Mesenchymal stem cell (in vitro differentiated cells and primary cell): ENCODE measurements around the gene PPDPF.

Source experiments
- DNase-seq: peaks from one replicate; pipeline ENCODE4 v3.0.0-alpha.2; 2013
- H2AFZ ChIP-seq: one replicate; pipeline ENCODE4 v1.6.1; 2013; ENCODE audit warnings: low read depth, mild to moderate bottlenecking, control low read depth, inconsistent platforms, low read length, moderate library complexity
- H2AK5ac ChIP-seq: 2 replicates; pipeline ENCODE4 v1.6.1; 2013; ENCODE audit warnings: low read length, moderate library complexity, mild to moderate bottlenecking, inconsistent platforms; ENCODE audit not compliant: severe bottlenecking
- H2BK120ac ChIP-seq: one replicate; pipeline ENCODE4 v1.6.1; 2013; ENCODE audit warnings: low read depth, mild to moderate bottlenecking, inconsistent platforms, low read length, moderate library complexity
- H2BK12ac ChIP-seq, 2 experiments: one replicate each; pipeline ENCODE4 v1.6.1; 2013; ENCODE audit warnings: inconsistent platforms in 2 of 2, low read length in 2 of 2, mild to moderate bottlenecking in 2 of 2, moderate library complexity in 2 of 2, control low read depth in 1 of 2
- H2BK15ac ChIP-seq: one replicate; pipeline ENCODE4 v1.6.1; 2013; ENCODE audit warnings: mild to moderate bottlenecking, low read depth, inconsistent platforms; ENCODE audit not compliant: poor library complexity, severe bottlenecking
- H2BK5ac ChIP-seq: 2 replicates; pipeline ENCODE4 v1.6.1; 2013; ENCODE audit warnings: low read depth, mild to moderate bottlenecking, low read length, control low read depth, inconsistent platforms; ENCODE audit not compliant: poor library complexity, severe bottlenecking
- H3K14ac ChIP-seq, 2 experiments: one replicate each; pipeline ENCODE4 v1.6.1; 2013; ENCODE audit warnings: inconsistent platforms in 2 of 2, low read length in 2 of 2, control low read depth in 1 of 2, mild to moderate bottlenecking in 1 of 2, moderate library complexity in 1 of 2
- H3K18ac ChIP-seq, 2 experiments: one replicate each; pipeline ENCODE4 v1.6.1; 2013; ENCODE audit warnings: inconsistent platforms in 2 of 2, low read length in 2 of 2, control low read depth in 1 of 2, low read depth in 1 of 2, mild to moderate bottlenecking in 1 of 2
- H3K23ac ChIP-seq, 2 experiments: one replicate each; pipeline ENCODE4 v1.6.1; 2013; ENCODE audit warnings: inconsistent platforms in 2 of 2, low read length in 2 of 2, mild to moderate bottlenecking in 2 of 2, moderate library complexity in 2 of 2, control low read depth in 1 of 2
- H3K27ac ChIP-seq: 2 replicates; pipeline ENCODE4 v1.5.1; 2013; ENCODE audit warnings: mild to moderate bottlenecking, moderate library complexity, low read length, control low read depth, inconsistent platforms; ENCODE audit not compliant: poor library complexity, severe bottlenecking
- H3K27me3 ChIP-seq, 2 experiments: 2 replicates each; pipeline versions ENCODE4 v1.6.1 to v1.7.0; 2013; ENCODE audit warnings: low read length in 2 of 2, mild to moderate bottlenecking in 2 of 2, moderate library complexity in 2 of 2, control low read depth in 1 of 2, inconsistent platforms in 1 of 2; ENCODE audit not compliant: control insufficient read depth in 1 of 2, insufficient read depth in 1 of 2
- H3K36me3 ChIP-seq, 2 experiments: 2 replicates each; pipeline versions ENCODE4 v1.6.1 to v1.7.0; 2013; ENCODE audit warnings: low read length in 2 of 2, control low read depth in 1 of 2, inconsistent platforms in 1 of 2, low read depth in 1 of 2, mild to moderate bottlenecking in 1 of 2; ENCODE audit not compliant: insufficient read depth in 2 of 2, control insufficient read depth in 1 of 2
- H3K4ac ChIP-seq, 2 experiments: one replicate each; pipeline ENCODE4 v1.6.1; 2013; ENCODE audit warnings: inconsistent platforms in 2 of 2, low read length in 2 of 2, mild to moderate bottlenecking in 2 of 2, moderate library complexity in 2 of 2, control low read depth in 1 of 2, low read depth in 1 of 2
- H3K4me1 ChIP-seq: 2 replicates; pipeline ENCODE4 v1.6.1; 2013; ENCODE audit warnings: low read depth, low read length, control low read depth; ENCODE audit not compliant: control insufficient read depth, insufficient read depth
- H3K4me2 ChIP-seq: 2 replicates; pipeline ENCODE4 v1.6.1; 2013; ENCODE audit warnings: low read length, mild to moderate bottlenecking, inconsistent platforms; ENCODE audit not compliant: poor library complexity, severe bottlenecking
- H3K4me3 ChIP-seq, 2 experiments: 2 replicates each; pipeline versions ENCODE4 v1.5.1 to v1.7.0; 2013; ENCODE audit warnings: low read length in 2 of 2, mild to moderate bottlenecking in 2 of 2, control low read depth in 1 of 2, low read depth in 1 of 2; ENCODE audit not compliant: insufficient read depth in 1 of 2
- H3K79me1 ChIP-seq: replicated peaks from 2 replicates; pipeline ENCODE4 v1.6.1; 2013; ENCODE audit warnings: mild to moderate bottlenecking, control low read depth, low read length, inconsistent platforms; ENCODE audit not compliant: poor library complexity, severe bottlenecking
- H3K9ac ChIP-seq: 2 replicates; pipeline ENCODE4 v1.7.0; 2013; ENCODE audit warnings: mild to moderate bottlenecking, low read length, moderate library complexity
- H3K9me3 ChIP-seq: 2 replicates; pipeline ENCODE4 v1.7.0; 2013; ENCODE audit warnings: mild to moderate bottlenecking, low read length; ENCODE audit not compliant: control insufficient read depth
- H4K8ac ChIP-seq: one replicate; pipeline ENCODE4 v1.6.1; 2013; ENCODE audit warnings: inconsistent platforms, mild to moderate bottlenecking, low read length, moderate library complexity
- H4K91ac ChIP-seq: one replicate; pipeline ENCODE4 v1.6.1; 2013; ENCODE audit warnings: mild to moderate bottlenecking, low read length, inconsistent platforms
- WGBS: methylation state at CpG from one replicate; pipeline ENCODE4 v1.1.7; 2013; ENCODE audit warnings: mixed read lengths; 5-methylcytosine and 5-hydroxymethylcytosine counted together

PPDPF gene

DNA sequence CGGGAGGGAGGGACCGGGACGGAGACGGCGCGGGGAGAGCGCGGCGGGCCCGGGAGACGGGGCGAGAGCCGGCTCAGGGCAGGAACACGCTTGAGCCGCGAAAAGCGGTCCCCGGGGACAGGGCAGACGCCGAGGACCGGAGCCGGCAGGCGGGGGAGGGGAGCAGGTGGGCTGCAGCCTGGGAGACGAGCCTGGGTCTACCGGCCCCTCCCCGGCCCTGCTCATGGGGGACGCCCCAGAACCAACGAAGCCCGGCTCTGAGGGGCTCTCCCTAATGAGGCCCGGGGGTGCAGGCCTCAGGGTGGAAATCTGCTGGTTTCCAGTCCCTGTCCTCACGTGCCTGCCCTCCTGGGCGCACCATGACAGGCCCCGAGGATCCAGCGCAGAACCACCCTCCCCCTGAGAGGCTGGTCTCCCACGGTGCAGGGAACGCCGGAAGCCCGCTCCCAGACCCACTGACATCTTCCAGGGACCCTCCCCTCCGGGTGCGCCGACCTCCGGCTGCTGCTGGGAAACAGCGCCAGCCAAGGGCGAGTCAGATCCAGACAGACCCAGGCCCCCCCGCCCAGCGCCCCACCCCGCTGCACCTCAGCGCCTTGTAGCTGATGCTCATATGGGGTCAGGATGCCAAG, 21.1 kb upstream of the PPDPF start:
- Histone ChIP-seq H3K36me3 (peaks cover 0 to 4% of the 10 kb centered on the region in 2 experiments), H3K4me1 (peaks cover 32% of the 10 kb centered on the region), H3K79me1 (no peaks in the 10 kb centered on the region), H2BK120ac (no peak overlapping the region), H2AK5ac (no peak overlapping the region), H3K4me3 (no peak overlapping the region), H3K14ac (no peak overlapping the region), H2AFZ (no peak overlapping the region), H2BK5ac (no peak overlapping the region), H3K9ac (no peak overlapping the region), H3K27ac (no peak overlapping the region), H3K4ac (no peak overlapping the region), H2BK12ac (no peak overlapping the region), H3K27me3 (peaks cover 44 to 80% of the 10 kb centered on the region in 2 experiments), H4K91ac (no peak overlapping the region), H4K8ac (no peak overlapping the region), H2BK15ac (no peak overlapping the region), H3K4me2 (peak overlapping the region; percentile 80), H3K9me3 (peaks cover under 1% of the 10 kb centered on the region), H3K18ac (no peak overlapping the region), H3K23ac (peak overlapping the region in 1 of 2 experiments; percentile 14)
- WGBS, result 57% methylated on average over 23 of the region's 48 CpGs
- DNase-seq, result no peak

- Histone ChIP-seq H4K91ac (no peak overlapping the region), H3K9me3 (peaks cover 9% of the 10 kb centered on the region), H3K79me1 (no peaks in the 10 kb centered on the region), H2BK5ac (no peak overlapping the region), H2BK120ac (no peak overlapping the region), H2BK15ac (no peak overlapping the region), H4K8ac (no peak overlapping the region), H3K27ac (no peak overlapping the region), H3K4ac (no peak overlapping the region), H3K4me2 (no peak overlapping the region), H3K23ac (no peak overlapping the region), H3K36me3 (no peaks in the 10 kb centered on the region), H3K4me1 (peaks cover 32% of the 10 kb centered on the region), H3K18ac (no peak overlapping the region), H3K9ac (no peak overlapping the region), H2AK5ac (no peak overlapping the region), H3K14ac (no peak overlapping the region), H2BK12ac (no peak overlapping the region), H3K27me3 (peaks cover 48 to 79% of the 10 kb centered on the region in 2 experiments), H2AFZ (no peak overlapping the region), H3K4me3 (no peak overlapping the region)
- WGBS, result 85% methylated on average over 22 of the region's 24 CpGs
- DNase-seq, result no peak
Observed at GRCh38 chr20:63500151-63500901, 20.2 kb upstream of the PPDPF start.

DNA sequence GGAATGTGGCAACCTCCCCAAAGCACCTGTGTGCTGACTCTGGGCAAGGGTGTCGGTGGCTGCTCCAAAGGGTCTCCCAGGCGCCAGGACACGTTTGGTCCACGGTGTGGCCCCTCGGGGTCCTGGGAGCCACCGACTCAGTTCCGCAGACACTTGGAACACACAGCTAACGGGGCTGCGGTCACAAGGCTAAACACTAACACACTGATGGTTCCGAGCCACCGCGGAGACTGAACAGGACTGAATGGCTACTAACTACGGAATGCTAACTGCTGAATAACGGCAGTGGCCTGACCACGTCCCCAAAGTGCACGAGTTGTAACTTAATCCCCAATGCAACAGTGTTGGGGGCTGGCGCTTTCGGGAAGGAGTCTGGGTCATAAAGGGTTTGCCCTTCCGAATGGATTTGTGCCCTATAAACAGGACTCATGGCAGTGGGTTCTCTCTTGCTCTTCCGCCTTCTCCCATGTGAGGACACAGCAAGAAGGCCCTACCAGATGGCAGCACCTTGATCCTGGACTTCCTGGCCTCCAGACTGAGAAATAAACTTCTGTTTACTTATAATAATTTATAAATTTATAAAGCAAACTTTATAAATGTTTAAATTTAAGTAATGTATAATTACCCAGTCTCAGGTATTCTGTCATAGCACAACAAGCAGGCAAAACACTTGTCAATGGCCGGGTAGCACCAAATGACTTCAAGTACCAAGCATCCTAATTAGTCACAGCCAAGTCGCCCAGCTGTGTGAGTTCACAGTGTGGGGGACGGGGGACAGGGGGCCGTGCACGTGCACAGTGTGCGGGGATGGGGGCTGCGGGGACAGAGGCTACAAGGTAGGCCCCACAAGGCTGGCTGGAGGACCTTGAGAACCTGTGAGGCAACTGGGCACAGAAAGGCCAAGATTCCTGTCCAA, 19.4 kb upstream of the PPDPF start:
- Histone ChIP-seq H3K9me3 (peaks cover 12% of the 10 kb centered on the region), H2BK12ac (no peak overlapping the region), H3K36me3 (no peaks in the 10 kb centered on the region), H3K14ac (no peak overlapping the region), H3K79me1 (no peaks in the 10 kb centered on the region), H3K4me3 (no peak overlapping the region), H3K18ac (no peak overlapping the region), H2BK15ac (no peak overlapping the region), H3K4me2 (no peak overlapping the region), H3K27me3 (peaks cover 55 to 76% of the 10 kb centered on the region in 2 experiments), H3K27ac (no peak overlapping the region), H3K4me1 (peaks cover 32% of the 10 kb centered on the region), H3K4ac (no peak overlapping the region), H2AFZ (no peak overlapping the region), H3K9ac (no peak overlapping the region), H3K23ac (no peak overlapping the region), H2BK120ac (no peak overlapping the region), H2AK5ac (no peak overlapping the region), H2BK5ac (no peak overlapping the region), H4K8ac (no peak overlapping the region), H4K91ac (no peak overlapping the region)
- 71% methylated on average over 27 of the region's 27 CpGs for WGBS
- DNase-seq, result no peak
